HG03095 (cell line): ENCODE measurements around the gene WDR45B.
"Not testable (repeated sequence)": the region's sequence is repeated elsewhere in the genome, so short reads cannot be mapped to it uniquely, and the experiment has no call there.

Experiments used
- ATAC-seq: cut with Tn5 transposase; IDR thresholded peaks from one replicate; pipeline ENCODE4 v1.9.1; 2021; ENCODE audit warnings: moderate library complexity; ENCODE audit not compliant: unreplicated experiment

Gene WDR45B

GRCh38 chr17:82658331-82658730 lies 10.1 kb upstream of the WDR45B start:
- ATAC-seq = no peak

GRCh38 chr17:82657926-82658325 lies 9.7 kb upstream of the WDR45B start:
- ATAC-seq = no peak

DNA sequence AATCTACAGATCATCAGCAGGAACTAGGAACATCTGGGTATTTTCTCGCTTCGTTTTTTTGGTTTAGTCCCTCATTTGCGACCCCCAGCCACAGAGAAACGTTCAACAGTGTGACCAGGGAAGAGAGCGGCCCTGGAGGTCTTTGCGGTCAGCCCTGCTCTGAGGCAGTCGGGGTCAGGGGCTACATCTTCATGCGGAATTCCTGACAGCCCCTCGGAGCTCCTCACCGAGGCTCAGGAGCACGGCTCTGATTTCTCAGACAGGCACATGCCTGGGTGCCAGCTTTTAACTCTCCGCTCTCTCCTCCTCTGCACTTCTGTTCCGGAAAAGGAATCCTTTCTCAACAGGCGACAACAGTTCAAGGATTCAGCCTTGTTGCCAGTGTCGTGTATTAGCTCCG lies 8.0 kb upstream of the WDR45B start:
- no peak for ATAC-seq

GRCh38 chr17:82655523-82655922 lies 7.3 kb upstream of the WDR45B start:
- no peak for ATAC-seq

GRCh38 chr17:82655038-82655479 lies 6.8 kb upstream of the WDR45B start:
- ATAC-seq = no peak

DNA sequence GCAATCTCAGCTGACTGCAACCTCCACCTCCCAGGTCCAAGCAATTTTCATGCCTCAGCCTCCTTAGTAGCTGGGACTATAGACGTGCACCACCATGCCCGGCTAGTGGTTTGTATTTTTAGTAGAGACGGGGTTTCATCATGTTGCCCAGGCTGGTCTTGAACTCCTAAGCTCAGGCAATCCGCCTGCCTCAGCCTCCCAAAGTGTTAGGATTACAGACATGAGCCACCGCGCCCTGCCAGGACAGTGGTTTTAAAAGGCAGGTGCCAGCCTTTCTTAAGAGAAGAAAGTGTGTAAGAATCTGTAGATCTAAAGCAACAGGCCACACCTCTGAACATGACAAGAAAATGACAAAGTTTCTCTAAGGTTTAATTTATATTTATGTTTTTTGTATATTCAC lies 6.4 kb upstream of the WDR45B start:
- not testable (repeated sequence) for ATAC-seq

DNA sequence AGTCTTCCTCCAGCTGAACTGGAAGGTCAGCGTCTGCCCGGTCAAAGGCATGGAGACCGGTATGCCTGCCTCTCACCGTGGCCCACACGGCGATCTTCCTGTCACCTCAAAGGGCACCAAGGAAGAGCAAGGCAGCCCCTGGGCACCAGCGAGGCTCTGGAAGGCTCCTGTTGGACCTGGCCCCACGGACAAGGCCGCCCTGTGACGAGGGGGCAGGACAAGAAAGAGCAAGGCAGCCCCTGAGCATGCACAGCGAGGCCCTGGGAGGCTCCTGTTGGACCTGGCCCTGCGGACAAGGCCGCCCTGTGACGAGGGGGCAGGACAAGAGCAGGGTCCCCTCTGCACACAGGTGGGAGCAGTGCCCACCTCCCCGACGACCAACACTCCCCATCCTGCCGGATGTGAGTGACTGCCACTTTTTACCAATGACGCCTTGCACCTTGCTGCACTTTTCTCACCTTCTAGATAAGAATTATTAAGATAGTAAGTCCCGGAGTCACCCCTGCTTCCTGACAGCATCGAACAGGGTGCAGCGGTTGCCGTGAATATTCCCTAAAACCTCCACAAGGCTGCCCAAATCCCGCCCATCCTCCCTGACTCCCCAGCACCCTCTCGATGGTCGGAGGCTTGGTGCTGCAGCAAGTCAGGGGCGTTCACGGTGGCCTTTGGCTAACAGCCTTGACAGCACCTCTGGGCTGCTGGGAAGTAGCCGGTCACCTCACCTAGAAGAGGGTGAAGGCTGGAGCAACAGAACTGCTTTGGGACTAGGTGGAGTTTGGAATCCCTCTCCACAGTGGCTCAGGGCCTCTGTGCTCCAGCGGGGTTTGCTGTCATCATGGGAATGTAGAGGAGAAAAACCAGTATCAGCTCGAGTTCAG lies 5.6 kb upstream of the WDR45B start:
- no peak for ATAC-seq

GRCh38 chr17:82650723-82651122 lies 2.5 kb upstream of the WDR45B start:
- no peak for ATAC-seq

GRCh38 chr17:82649501-82650261 lies 1.4 kb upstream of the WDR45B start:
- no peak for ATAC-seq

DNA sequence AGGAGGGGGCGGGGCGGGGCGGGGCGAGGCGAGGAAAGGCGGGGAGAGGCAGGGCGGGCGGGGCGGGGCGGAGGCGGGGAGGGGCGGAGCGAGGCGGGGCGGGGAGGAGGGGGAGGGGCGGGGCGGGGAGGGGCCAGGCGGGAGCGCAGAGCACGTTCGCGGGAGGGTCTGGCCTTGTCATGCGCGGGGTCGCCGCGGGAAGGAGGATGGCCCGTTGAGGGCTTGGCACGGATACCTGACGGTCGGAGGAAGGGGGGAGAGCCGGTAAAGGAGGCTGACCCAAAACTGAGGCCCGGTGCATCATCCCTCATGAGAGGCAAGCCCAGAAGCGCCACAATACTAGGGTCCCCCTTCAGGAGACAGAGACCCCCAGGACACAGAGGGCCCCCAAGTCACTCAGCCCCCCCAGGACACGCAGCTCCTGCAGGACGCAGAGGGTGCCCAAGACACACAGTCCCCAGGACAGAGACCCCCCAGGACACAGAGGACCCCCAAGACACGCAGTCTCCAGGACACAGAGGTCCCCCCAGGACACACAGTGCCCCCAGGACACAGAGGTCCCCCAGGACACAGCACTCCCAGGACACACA lies 593 bp upstream of the WDR45B start:
- ATAC-seq = no peak

DNA sequence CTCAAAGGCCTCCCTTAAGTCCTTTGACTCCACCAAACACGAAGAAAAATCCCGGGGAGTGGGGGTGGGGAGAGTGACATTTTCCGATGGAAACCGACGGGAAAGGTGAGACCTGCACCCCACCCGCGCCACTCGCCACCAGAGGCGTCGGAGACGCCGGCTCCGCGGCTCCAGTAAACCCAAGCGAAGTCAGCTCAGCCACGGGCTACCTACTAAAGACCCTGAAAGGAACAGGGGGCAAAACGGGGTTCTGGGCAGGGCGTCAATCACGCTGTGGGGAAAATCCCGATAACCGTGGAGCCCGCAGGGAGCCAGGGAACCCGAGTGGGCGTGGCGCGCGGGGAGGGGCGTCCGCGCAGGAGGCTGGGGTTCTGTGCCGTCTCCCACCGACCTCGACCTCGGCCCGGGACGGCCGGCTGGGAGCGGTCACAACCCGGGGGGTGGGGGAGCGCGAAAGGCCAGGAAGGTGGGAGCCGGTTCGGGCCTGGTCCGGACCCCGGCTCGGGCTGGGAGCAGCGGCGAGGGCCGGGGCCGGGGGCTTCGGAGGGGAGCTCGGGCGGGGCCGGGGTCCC lies 565 bp downstream of the WDR45B start:
- peak; percentile 26 for ATAC-seq

DNA sequence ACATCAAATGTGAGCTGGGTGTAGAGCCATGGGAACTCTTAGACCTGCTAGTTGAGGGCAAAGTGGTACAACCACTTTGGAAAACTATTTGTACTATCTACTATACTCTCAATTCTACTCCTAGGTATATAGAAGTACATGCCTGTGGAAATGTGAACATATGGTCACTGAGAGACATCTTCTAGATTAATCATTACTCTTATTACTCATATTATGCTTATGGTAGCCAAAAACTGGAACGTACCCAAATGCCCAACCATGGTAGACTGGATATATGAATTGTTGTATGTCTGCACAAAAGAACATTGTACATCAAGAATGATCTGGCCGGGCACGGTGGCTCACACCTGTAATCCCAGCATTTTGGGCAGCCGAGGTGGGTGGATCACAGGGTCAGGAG lies 2.7 kb downstream of the WDR45B start:
- ATAC-seq = no peak

- no peak for ATAC-seq
These were observed 4.1 kb downstream of the WDR45B start for GRCh38 chr17:82644148-82644547.

GRCh38 chr17:82642022-82642421 lies 6.2 kb downstream of the WDR45B start:
- no peak for ATAC-seq

GRCh38 chr17:82640036-82640435 lies 8.2 kb downstream of the WDR45B start:
- ATAC-seq = no peak

- ATAC-seq = no peak
These were observed 8.6 kb downstream of the WDR45B start for GRCh38 chr17:82639628-82640027.

GRCh38 chr17:82638183-82638773 lies 10.0 kb downstream of the WDR45B start:
- no peak for ATAC-seq

DNA sequence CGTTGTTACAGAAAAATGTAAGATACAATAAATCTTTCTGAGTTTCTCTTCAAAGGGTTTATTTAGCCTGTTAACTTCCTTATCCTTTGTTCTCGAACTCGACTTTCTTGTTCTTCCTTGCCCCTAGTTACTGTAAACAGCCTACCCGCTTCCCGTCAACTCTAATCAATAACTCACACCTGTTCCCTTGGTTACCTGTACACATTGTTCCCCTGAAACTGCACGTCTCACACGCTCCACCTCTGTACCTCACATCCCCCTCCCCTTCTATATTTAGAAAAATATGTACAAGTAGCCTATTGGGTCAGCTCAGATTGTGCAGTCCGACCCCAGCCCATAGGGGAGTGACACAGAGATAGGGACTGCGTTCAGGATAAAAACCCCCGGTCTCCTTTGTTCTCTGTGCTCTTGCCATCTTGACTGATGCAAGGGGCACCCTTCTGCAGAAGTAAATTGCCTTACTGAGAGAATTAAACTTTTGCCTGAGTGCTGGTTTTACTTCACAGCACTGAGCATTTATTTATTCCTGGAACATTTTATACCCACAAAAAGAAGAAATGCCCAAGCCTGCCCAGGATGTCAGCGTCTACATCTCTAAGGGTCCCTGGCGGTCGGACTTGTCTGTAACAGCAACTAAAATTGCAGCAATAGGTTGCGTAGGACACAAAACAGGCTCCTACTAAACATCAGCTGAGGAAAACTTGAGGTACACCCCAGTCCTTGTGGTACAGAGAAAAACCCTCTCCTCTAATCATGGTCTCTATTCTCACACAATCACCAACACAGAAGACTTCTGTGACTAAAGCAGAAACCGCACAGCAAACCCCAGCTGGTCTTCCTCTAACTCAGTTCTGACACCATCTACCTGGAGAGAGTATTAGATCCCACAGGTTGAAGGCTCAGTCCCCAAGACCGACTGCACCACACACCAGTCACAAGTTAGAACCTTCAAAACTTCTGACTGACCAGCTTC lies 11.3 kb downstream of the WDR45B start:
- ATAC-seq = no peak

- no peak for ATAC-seq
These were observed 14.9 kb downstream of the WDR45B start for GRCh38 chr17:82633343-82633742.

DNA sequence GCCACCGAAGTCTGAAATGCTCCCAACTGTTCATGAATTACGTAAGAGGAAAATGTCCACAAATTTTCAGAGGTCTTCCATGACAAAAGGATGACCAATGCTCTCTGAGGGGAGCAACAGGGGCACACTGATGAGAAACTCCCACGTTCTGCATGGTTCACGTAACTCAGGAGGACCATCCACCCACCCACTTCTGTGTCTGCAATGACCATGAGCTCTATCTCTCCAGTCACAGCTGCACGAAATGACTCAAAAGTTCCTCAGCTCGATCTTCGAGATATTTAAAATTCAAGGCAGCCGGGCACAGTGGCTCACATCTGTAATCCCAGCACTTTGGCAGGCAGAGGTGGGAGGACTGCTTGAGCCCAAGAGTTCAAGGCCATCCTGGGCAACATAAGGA lies 15.8 kb downstream of the WDR45B start:
- ATAC-seq = no peak
